Activated CD4-positive, alpha-beta T cell treated with anti-CD3 and anti-CD28 coated beads, Interleukin-10, Interleukin-2, amounts not matched to agents 100 ng/mL and 50 ng/mL, durations not matched to agents 16 hours and 8 hours (primary cell): ENCODE data around the gene SMAD3.

Experiments
- DNase-seq: peaks from one replicate; pipeline ENCODE4 v3.0.0-alpha.2; 2020

The SMAD3 gene

GRCh38 chr15:67168694-67169093 lies 103.3 kb downstream of the SMAD3 start:
- no peak for DNase-seq

DNA sequence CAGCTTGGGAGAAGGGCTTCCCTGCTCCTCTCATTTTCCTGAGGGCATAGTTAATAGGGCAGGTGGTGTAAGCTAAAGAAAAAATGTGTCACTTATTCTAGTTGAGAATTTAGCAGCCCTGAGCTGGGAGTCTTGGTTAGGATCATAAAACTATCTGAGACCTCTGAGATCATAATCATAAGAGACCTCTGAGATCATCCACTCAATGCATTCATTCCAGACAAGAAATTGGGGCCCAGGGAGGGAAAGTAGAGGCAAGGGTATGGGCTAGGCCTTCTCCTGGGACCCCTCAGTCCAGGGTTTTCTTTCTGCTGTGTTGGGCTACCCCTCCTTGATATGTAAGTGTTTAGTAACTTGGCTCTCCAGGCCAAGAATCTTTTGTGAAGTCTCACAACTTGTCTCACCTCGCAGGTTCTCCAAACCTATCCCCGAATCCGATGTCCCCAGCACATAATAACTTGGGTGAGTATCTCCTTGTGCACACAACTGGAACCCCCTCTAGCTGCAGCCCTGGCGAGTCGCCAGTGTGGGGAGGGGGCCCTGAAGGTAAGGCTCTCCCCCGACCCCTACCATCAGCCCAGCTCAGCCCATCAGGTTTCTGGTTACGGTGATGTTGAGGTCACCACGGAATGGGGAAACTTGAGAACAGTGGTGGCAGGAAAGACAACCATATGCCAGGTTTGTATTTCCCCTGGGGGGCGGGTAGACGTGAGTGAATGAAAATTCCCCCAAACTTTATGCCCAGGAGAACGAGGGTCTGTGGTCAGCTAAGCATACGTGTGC lies 104.9 kb downstream of the SMAD3 start:
- DNase-seq = no peak

DNA sequence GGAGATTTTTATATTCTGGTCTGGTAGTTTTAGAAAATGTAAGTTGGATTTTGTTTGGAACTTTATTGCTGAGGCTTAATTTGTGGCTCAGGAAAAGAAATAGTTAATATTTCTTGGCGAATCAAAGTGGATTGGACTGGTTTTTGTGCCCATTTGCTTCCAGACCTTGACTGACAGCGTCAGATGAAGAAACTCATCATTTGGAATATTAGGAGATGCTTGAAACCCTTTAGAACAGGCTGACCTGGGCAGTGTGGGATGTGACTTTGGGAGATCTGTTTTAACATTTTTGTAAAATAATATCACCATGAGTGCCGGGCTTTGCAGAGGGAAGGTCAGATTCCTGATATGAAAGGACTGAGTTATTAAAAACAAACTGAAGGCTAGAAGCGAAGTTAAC lies 106.1 kb downstream of the SMAD3 start:
- DNase-seq = no peak

GRCh38 chr15:67172172-67172571 lies 106.8 kb downstream of the SMAD3 start:
- DNase-seq = no peak

DNA sequence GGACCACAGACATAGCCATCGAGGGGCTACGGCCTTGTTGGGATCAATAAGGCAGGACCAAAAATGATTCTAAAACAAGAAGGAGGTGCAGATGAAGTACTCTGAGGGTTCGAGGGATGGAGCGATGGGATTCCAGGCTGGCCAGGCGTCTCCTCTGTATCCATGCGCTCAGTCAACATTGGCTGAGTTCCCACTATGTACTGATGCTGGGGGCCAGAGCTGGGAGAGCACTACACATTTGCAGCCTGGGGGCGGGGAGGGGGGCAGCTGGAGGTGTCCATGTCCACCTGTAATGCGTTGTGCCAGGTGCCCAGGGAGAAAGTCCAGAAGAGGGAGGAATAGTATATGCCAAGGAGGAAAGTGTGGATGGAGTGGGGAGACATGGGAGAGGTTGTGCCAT lies 107.6 kb downstream of the SMAD3 start:
- DNase-seq = no peak

- DNase-seq = no peak
Measured at GRCh38 chr15:67173786-67174185, 108.4 kb downstream of the SMAD3 start.

DNA sequence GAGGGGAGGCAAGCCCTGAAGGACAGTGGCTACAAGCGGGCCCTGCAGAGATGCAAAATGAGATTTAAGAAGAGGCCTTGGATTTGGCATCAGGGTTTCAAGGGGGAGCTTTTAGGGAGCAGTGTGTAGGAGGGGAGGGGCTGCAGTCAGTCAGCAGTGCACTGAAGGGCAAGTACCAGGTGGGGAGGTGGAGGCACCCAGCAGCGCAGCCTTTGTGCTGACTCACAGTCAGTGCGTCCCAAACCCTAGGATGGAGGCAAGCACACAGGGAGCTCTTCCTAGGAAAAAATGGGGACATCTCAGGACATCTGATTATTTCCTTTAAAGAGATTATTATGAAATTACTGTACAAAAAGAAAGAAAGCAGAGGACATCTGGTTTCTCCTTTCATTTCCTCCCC lies 109.0 kb downstream of the SMAD3 start:
- DNase-seq = no peak

- peak; percentile 56 for DNase-seq
Measured at GRCh38 chr15:67174864-67175573, 109.6 kb downstream of the SMAD3 start.

GRCh38 chr15:67175643-67176071 lies 110.3 kb downstream of the SMAD3 start:
- peak; percentile 54 for DNase-seq

DNA sequence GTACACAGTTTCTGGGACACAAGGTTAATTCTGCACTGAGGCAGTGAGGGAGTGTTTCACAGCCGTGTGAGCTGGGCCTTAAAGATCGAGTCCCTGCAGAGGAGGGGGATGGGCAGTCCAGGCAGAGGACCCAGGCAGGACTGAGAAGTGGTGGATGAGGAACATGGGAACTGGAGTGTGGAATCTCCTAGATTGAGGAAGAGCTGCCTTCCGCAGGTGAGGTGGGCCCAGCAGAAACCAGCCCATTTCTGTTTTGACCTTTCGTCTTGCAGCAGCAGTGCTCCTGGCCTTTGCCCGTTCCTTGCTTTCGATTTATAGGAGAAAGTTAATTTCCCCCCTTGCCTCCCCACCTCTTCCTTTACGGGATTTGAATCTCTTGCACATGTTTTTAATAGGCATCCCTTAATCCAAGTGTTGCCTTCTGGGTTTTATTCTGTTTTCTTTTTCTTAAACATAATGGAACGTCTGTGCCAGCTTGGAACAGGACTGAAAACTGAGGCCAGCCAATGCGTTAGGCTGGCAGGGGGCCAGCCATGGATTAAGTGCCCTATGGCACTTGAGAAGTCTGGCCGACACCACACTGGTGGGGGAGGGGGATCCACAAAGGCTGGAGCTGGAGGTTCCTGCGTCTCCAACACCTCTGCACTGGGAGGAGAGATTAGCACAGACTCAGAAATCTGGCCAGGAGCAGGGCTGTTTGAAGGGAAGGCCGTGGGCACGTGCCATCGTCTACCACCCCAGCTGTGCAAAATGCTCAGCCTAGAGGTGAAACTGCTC lies 111.0 kb downstream of the SMAD3 start:
- DNase-seq = no peak

- DNase-seq = no peak
Measured at GRCh38 chr15:67177752-67178151, 112.3 kb downstream of the SMAD3 start.

- no peak for DNase-seq
Measured at GRCh38 chr15:67178569-67179210, 113.3 kb downstream of the SMAD3 start.

DNA sequence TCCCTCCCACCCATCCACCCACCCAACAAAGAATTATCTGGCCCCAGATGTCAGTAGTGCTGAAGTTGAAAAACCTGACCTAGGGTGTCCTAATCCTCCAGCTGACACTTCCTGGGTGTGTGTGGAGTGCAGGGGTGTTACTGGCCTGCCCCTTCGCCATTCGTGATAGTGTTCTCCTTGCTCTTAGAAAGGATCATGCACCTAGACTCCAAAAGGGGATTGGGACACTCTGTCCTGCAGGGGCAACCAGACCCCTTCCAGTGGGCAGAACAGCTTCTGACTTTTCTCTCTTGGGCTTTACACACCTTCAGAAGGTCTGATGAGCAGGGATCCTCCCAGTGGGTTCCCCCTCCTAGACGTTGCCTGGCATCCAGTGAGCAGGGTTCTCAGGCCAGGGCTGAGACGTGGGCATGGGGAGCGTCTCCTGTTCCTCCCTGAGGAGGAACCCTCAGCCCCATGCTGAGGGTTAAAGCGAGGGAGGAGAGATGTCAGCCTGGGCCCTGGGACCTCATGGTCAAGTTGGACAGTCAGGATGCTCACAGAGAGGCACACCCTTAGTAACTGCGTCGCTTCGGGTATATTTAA lies 114.1 kb downstream of the SMAD3 start:
- no peak for DNase-seq

DNA sequence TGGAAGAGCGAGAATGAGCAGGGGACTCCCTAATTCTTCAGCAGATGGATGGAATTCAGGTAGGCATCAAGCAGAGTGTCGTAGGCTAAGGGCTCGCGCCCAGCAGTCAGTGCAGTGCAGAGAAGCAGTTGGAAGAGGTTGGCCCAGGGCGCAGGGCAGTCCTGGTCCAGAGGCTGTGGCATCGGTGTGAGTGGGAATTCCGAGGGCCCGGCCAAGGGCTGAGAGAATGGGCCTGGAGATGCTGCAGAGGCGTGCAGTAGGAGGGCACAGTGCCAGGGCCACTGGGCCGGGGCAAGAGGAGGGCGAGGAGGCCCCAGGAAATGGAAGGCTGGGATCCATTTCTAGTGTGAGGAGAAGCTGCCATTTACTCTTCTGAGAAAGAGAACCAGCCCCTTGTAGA lies 114.6 kb downstream of the SMAD3 start:
- no peak for DNase-seq

DNA sequence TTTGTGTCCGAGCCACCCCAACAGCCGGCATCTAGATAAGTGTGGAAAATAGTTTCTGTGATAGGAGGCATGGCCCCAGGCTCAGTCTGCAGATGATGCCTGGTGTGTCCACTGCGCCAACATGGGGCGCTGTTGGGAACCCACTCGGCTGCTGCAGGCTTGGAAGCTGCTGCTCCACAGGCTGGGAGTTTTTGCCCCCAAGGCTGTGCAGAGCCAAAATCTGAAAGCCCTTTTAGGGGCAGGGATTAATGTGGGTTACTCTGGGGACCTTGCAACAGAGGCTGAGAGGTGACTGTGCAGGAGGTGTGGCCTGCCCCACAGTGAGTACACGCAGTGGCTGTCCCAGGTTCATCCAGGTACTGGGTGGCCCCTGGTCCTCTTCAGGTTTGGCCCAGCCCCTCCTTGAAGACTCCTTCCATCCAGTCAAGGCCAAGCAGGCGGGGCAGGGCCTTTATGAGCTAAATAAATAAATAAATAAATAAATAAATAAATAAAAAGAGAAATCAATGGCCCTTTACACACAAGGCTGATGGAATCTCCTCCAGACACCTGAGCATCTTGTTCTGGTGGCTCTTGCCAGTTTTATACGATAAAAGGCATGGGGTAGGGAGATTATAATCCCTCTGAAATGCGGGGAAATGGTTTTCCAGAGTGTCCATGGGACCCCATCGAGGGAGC lies 115.3 kb downstream of the SMAD3 start:
- no peak for DNase-seq

- no peak for DNase-seq
Measured at GRCh38 chr15:67181221-67181639, 115.8 kb downstream of the SMAD3 start.

DNA sequence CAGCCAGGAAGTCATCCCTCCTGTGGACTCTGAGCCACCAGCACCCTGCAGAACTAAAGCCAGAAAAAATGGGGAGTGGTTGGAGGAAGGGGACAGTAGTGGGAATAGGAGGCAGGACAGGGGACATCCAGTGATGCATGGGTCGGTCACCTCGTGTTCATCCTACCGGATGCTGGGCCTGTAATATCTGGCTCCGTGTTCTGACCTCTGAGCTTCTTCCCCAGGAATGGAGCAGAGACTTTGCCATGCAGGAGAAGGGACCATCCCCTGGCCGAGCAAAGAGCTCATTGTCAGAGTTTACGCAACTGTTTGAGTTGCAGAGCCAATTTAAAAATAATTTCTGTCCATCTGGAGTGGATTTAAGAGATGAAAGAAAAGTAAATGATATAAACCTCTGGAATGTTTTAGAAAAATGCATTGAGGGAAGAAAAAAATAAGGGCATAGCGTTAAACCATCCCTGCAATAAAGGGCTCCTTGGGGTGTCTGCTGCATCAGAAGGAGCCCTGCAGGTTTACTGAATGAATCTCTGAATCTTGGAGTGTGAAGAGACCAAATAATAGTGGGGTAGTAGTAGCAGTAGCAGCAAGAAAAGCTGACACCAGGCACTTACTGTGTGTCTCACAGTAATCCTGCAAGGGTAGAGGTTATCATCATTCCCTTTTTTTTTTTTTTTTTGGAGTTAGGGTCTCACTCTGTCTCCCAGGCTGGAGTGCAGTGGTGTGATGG lies 118.2 kb downstream of the SMAD3 start:
- DNase-seq = no peak

DNA sequence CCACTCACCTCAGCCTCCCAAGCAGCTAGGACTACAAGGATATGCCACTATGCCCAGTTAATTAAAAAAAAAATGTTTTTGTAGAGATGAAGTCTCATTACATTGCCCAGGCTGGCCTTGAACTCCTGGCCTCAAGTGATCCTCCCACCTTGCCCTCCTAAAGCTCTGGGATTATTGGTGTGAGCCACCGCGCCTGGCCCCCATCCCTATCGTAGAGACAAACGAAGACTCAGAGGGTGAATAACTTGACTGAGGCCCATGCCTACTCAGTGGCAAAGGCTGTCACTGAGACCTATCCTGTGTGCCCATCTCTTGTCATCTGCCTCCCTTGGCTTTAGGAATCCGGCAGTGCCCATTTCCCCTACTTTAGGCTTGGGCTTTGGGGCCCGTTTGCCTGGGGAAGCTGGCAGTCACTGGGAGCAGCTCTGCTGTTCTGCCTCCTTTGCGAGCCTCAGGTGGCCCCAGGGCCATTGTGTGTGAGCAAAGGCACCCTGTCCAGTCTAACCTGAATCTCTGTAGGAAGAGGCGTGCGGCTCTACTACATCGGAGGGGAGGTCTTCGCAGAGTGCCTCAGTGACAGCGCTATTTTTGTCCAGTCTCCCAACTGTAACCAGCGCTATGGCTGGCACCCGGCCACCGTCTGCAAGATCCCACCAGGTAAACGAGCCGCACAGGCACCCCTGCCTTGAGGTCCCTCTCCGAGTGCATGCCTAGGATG lies 119.0 kb downstream of the SMAD3 start:
- DNase-seq = no peak

- no peak for DNase-seq
Measured at GRCh38 chr15:67185051-67185450, 119.6 kb downstream of the SMAD3 start.

DNA sequence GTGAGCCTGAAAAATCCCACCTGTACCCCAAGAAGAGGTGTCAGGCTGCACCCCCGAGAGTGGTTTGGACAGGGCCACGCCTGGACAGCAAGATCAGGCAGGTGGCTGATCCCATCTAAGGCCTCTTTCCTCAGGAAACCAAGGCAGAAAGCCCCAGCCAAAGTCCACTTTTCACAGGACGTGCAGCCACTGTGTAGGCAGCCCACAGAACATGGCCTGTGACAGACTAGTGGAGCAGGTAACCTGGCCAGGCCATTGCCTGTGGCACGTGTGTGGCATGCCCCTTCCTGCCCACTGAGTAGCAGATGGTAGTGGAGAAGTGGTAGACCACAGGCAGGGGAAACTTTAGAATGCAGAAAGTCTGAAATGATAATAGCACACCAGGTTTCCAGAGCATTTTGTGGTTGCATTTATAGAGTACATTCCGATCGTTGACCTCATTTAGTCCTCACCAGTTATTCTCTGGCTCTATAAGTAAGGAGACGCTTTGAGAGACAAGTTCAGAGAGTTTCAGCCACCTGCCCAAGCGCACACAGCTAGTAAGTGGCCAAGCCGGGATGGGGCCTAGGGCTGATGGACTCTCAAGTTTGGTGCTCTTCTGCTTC lies 120.3 kb downstream of the SMAD3 start:
- DNase-seq = peak; percentile 32
